Endodermal cell (in vitro differentiated cells): ENCODE results near the gene PAF1. TPM values are rescaled to one million over a fixed set of nuclear protein-coding genes. Genes with fewer than 3 reads are reported as not detected.

Experiments
- DNase-seq: peaks from one replicate; pipeline ENCODE4 v3.0.0-alpha.2; 2017
- H3K27ac ChIP-seq: 2 replicates; pipeline ENCODE4 v1.5.1; 2013; ENCODE audit warnings: mild to moderate bottlenecking, low read depth, low read length, moderate library complexity
- H3K27me3 ChIP-seq: 2 replicates; pipeline ENCODE4 v1.6.1; 2013; ENCODE audit warnings: mild to moderate bottlenecking, low read length, moderate library complexity; ENCODE audit not compliant: insufficient read depth, control insufficient read depth, poor library complexity, severe bottlenecking
- H3K36me3 ChIP-seq: 2 replicates; pipeline ENCODE4 v1.7.0; 2013; ENCODE audit warnings: mild to moderate bottlenecking, low read length, moderate library complexity; ENCODE audit not compliant: control insufficient read depth, insufficient read depth
- H3K4me1 ChIP-seq: one replicate; pipeline ENCODE4 v1.7.0; 2013; ENCODE audit warnings: low read length; ENCODE audit not compliant: control insufficient read depth, insufficient read depth
- H3K4me3 ChIP-seq: 2 replicates; pipeline ENCODE4 v1.5.1; 2013; ENCODE audit warnings: mild to moderate bottlenecking, low read length, moderate library complexity
- H3K9ac ChIP-seq: 2 replicates; pipeline ENCODE4 v1.6.1; 2013; ENCODE audit warnings: mild to moderate bottlenecking, low read length, moderate library complexity; ENCODE audit not compliant: poor library complexity, severe bottlenecking; ENCODE audit errors: extremely low read depth
- H3K9me3 ChIP-seq: 2 replicates; pipeline ENCODE4 v1.6.1; 2013; ENCODE audit warnings: mild to moderate bottlenecking, low read length, moderate library complexity; ENCODE audit not compliant: control insufficient read depth
- H3K27ac Mint-ChIP-seq: 2 replicates; pipeline ENCODE4 v1.8.0; 2020; ENCODE audit warnings: mixed read lengths
- H3K27me3 Mint-ChIP-seq: 2 replicates; pipeline ENCODE4 v1.8.0; 2021; ENCODE audit warnings: mild to moderate bottlenecking, mixed read lengths; ENCODE audit not compliant: insufficient read depth
- H3K36me3 Mint-ChIP-seq: 2 replicates; pipeline ENCODE4 v1.8.0; 2020; ENCODE audit warnings: low read depth, mixed read lengths
- H3K4me1 Mint-ChIP-seq: 2 replicates; pipeline ENCODE4 v1.8.0; 2020; ENCODE audit warnings: mixed read lengths
- H3K4me3 Mint-ChIP-seq: 2 replicates; pipeline ENCODE4 v1.8.0; 2020; ENCODE audit warnings: mild to moderate bottlenecking, moderate library complexity, mixed read lengths
- H3K9me3 Mint-ChIP-seq: 2 replicates; pipeline ENCODE4 v1.8.0; 2020; ENCODE audit warnings: mild to moderate bottlenecking, mixed read lengths
- CTCF ChIP-seq: fragments of 200-600 bp; sonication (generic); conservative IDR thresholded peaks from 2 replicates; pipeline ENCODE4 v1.5.0; 2021; ENCODE audit warnings: antibody characterized with exemption, mild to moderate bottlenecking
- WGBS, 2 experiments: methylation state at CpG; one replicate each; pipeline versions ENCODE4 v1.1.5 to v1.1.7; 2013; ENCODE audit warnings: missing lambda C conversion rate in 2 of 2, mixed read lengths in 1 of 2; ENCODE audit not compliant: insufficient coverage in 1 of 2, insufficient read length in 1 of 2; 5-methylcytosine and 5-hydroxymethylcytosine counted together
- total RNA-seq, 2 donors: library from RNA; stranded (reverse); fragmentation: NEBNext Ultra II Directional in 1 of 2; extraction: Animal tissue kit (Norgen Biotek cat#: 25700) in 1 of 2; gene quantifications; 2 replicates in 1 of 2; 3 replicates in 1 of 2; pipeline ENCODE4 v1.2.1, GENCODE V29; 2021

The PAF1 gene
- total RNA-seq, 2 donors from 2014 or later: 28.4 to 28.8 TPM

- no peak for TF ChIP-seq CTCF
These were observed 36.8 kb upstream of the PAF1 start for GRCh38 chr19:39427707-39428106.

GRCh38 chr19:39426170-39426569, 35.3 kb upstream of the PAF1 start:
- 82 to 86% methylated on average over 5 of the region's 5 CpGs for WGBS, 2 experiments
- Histone ChIP-seq H3K9me3 (no peaks in the 10 kb centered on the region), H3K36me3 (peaks cover 42% of the 10 kb centered on the region), H3K4me1 (peaks cover 6% of the 10 kb centered on the region), H3K4me3 (no peak overlapping the region), H3K9ac (no peak overlapping the region), H3K27ac (peak overlapping the region; percentile 9), H3K27me3 (no peaks in the 10 kb centered on the region)
- TF ChIP-seq CTCF: no peak
- Mint-ChIP-seq H3K4me1 (peaks cover 10% of the 10 kb centered on the region), H3K4me3 (no peak overlapping the region), H3K9me3 (no peaks in the 10 kb centered on the region), H3K27ac (no peak overlapping the region), H3K27me3 (no peaks in the 10 kb centered on the region), H3K36me3 (peaks cover 30% of the 10 kb centered on the region)
- peak; percentile 42 for DNase-seq

More at GRCh38 chr19:39427707-39428106, 36.8 kb upstream of the PAF1 start:
- no peak overlapping the region for H3K9ac ChIP-seq
- no peak for DNase-seq
- peak overlapping the region; percentile 95 for H3K27ac ChIP-seq
- Mint-ChIP-seq H3K36me3 (peaks cover 27% of the 10 kb centered on the region), H3K4me3 (no peak overlapping the region), H3K27ac (peak overlapping the region; percentile 97), H3K4me1 (peaks cover 10% of the 10 kb centered on the region), H3K27me3 (no peaks in the 10 kb centered on the region), H3K9me3 (no peaks in the 10 kb centered on the region)
- H3K27me3 ChIP-seq: no peaks in the 10 kb centered on the region
- 94 to 96% methylated on average over 11 of the region's 11 CpGs for WGBS, 2 experiments
- no peaks in the 10 kb centered on the region for H3K9me3 ChIP-seq
- H3K4me3 ChIP-seq: no peak overlapping the region
- peaks cover 6% of the 10 kb centered on the region for H3K4me1 ChIP-seq
- peaks cover 38% of the 10 kb centered on the region for H3K36me3 ChIP-seq

GRCh38 chr19:39425744-39426143, 34.8 kb upstream of the PAF1 start:
- WGBS, 2 experiments: 96 to 97% methylated on average over 7 of the region's 7 CpGs
- Mint-ChIP-seq H3K9me3 (no peaks in the 10 kb centered on the region), H3K4me3 (no peak overlapping the region)

More at GRCh38 chr19:39425744-39426143, 34.8 kb upstream of the PAF1 start:
- Mint-ChIP-seq H3K4me1 (peaks cover 10% of the 10 kb centered on the region), H3K36me3 (peaks cover 34% of the 10 kb centered on the region), H3K27ac (no peak overlapping the region), H3K27me3 (no peaks in the 10 kb centered on the region)
- H3K27me3 ChIP-seq: no peaks in the 10 kb centered on the region
- peaks cover 46% of the 10 kb centered on the region for H3K36me3 ChIP-seq
- H3K27ac ChIP-seq: no peak overlapping the region
- peaks cover 6% of the 10 kb centered on the region for H3K4me1 ChIP-seq
- no peak for DNase-seq
- no peaks in the 10 kb centered on the region for H3K9me3 ChIP-seq
- no peak overlapping the region for H3K9ac ChIP-seq
- TF ChIP-seq CTCF: no peak
- no peak overlapping the region for H3K4me3 ChIP-seq
